ENCODE results near the gene CBX7.
A peak's percentile ranks its signal among the peaks of the same experiment; 100 is the strongest.

Gene CBX7

GRCh38 chr22:39135092-39135896 is 17.2 kb downstream of the CBX7 start:
- Histone ChIP-seq H3K4me1 (no peaks in the 10 kb centered on the region), H3K36me3 (no peaks in the 10 kb centered on the region), H3K4me3 (ENCODE audit: low read depth, low read length) (no peak overlapping the region), H3K27me3 (no peaks in the 10 kb centered on the region), H3K9me3 (no peaks in the 10 kb centered on the region)
- TF ChIP-seq, protein P1, sequence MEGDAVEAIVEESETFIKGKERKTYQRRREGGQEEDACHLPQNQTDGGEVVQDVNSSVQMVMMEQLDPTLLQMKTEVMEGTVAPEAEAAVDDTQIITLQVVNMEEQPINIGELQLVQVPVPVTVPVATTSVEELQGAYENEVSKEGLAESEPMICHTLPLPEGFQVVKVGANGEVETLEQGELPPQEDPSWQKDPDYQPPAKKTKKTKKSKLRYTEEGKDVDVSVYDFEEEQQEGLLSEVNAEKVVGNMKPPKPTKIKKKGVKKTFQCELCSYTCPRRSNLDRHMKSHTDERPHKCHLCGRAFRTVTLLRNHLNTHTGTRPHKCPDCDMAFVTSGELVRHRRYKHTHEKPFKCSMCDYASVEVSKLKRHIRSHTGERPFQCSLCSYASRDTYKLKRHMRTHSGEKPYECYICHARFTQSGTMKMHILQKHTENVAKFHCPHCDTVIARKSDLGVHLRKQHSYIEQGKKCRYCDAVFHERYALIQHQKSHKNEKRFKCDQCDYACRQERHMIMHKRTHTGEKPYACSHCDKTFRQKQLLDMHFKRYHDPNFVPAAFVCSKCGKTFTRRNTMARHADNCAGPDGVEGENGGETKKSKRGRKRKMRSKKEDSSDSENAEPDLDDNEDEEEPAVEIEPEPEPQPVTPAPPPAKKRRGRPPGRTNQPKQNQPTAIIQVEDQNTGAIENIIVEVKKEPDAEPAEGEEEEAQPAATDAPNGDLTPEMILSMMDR (IDR thresholded peaks at IDR 0.05; ENCODE audit: low read depth, low read length): peak; percentile 87
- peak; percentile 84 for DNase-seq

DNA sequence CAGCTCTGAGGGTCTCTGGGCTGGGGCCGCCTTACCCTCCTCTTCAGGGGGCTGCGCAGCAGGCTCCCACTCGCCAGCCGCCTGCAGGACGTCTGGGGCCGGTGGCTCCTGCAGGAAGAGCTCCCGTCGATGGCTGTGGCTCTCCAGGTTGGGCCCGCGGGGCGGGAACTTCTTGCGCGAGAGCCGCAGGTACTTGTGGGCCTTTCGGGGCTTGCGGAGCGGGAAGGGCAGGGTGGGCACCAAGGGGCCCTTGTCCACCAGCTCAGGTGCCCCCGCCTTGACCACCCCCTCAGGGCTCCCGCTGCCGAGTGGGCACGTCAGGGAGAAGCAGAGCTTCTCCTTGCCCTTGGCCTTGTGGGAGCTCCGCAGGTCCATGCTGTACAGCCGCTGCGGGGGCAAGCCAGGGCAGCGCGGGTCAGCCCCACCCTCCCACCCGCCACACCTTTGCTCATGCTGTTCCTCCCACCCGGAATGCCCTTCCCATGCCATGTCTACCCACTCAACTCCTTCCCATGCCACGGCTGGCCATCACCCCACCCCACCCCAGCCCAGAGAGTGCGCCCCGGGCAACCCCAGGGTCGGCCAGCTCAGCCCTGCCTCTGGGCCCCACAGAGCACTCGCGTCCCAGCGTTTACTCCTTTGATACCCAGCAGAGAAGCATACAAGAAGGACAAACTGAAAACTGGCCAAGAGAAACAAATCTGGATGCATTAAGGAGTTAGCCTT is 18.0 kb downstream of the CBX7 start:
- Histone ChIP-seq H3K4me1 (no peaks in the 10 kb centered on the region), H3K27me3 (no peaks in the 10 kb centered on the region), H3K36me3 (no peaks in the 10 kb centered on the region), H3K9me3 (no peaks in the 10 kb centered on the region), H3K4me3 (ENCODE audit: low read depth, low read length) (no peak overlapping the region)
- TF ChIP-seq, protein P1 (IDR thresholded peaks at IDR 0.05; ENCODE audit: low read depth, low read length): no peak
- DNase-seq: no peak

DNA sequence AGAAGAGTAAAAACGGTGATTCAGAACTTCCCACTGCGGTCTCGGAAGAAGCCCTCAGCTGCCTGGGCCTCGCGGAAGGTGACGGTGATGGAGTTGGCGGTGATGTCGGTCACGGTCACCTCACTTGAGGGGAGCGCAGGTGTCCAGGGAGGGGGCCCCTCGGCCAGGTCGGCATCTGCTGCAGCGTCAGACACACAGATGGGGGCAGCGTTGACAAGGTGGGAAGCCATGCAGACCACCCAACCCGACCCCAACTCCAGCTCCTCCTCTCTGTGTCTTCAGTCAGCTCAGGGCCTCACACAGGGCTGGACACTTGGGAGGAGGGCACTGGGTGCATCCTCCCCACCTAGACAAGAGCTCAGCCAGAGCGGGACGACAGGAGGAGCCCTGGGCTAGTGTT is 18.6 kb downstream of the CBX7 start:
- Histone ChIP-seq H3K4me1 (no peaks in the 10 kb centered on the region), H3K9me3 (no peaks in the 10 kb centered on the region), H3K4me3 (ENCODE audit: low read depth, low read length) (no peak overlapping the region), H3K27me3 (no peaks in the 10 kb centered on the region), H3K36me3 (no peaks in the 10 kb centered on the region)
- TF ChIP-seq, protein P1 (IDR thresholded peaks at IDR 0.05; ENCODE audit: low read depth, low read length): no peak
- DNase-seq: no peak

DNA sequence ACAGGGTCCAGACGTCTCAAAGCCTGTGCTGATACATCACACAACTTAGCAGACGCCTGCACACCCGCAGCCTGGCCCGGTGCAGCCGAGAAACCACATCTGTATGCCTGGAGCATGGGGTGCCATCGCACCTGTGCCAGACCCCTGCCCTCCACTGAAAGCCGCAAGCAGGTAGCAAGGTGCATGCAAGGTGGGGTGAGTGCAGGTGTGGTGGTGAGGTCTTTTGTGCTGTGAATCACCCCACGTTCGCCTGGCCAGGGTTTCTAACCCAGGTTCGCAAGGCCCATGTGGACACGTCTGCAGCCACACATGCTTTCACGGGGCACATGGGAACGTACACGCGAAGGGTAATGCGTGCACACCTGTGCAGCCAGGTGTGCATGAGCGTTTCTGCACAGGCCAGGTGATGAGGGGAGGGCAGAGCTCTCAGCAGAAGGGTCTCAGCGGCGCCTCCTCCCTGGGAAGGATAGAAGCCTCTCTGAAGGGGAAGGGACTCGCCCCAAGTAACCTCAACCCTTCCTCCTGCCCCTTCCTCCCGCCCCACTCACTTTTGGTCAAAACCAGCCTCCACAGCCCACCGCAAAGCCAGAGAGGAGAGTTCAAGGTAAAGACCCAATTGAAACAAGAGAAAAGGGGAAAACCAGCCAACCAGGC is 19.5 kb downstream of the CBX7 start:
- no peak for DNase-seq
- TF ChIP-seq, protein P1 (IDR thresholded peaks at IDR 0.05; ENCODE audit: low read depth, low read length): no peak
- Histone ChIP-seq H3K36me3 (no peaks in the 10 kb centered on the region), H3K4me1 (no peaks in the 10 kb centered on the region), H3K9me3 (no peaks in the 10 kb centered on the region), H3K4me3 (ENCODE audit: low read depth, low read length) (no peak overlapping the region), H3K27me3 (no peaks in the 10 kb centered on the region)

DNA sequence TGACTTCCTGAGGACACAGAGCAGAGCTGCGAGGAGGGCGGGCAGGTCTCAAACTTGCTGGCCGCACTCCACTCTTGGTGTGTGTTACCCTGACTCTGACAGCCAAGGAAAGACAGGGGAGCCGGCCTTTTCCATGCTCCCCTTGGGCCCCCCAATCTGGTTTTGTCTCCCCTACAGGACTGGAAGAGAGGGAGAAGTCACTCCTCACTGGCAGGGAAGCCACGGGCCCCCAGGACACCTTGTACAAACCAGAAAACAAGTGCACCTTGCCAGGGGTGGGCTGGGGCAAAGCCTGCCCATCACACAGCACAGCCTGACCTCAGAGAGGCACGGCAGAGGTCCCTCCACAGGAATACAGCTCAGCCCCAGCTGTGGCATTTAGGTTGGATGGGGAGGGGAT is 20.2 kb downstream of the CBX7 start:
- no peak overlapping the region for H3K4me3 ChIP-seq (ENCODE audit: low read depth, low read length)
- DNase-seq: no peak
- no peaks in the 10 kb centered on the region for H3K9me3 ChIP-seq
- TF ChIP-seq, protein P1 (IDR thresholded peaks at IDR 0.05; ENCODE audit: low read depth, low read length): no peak
- H3K27me3 ChIP-seq: no peaks in the 10 kb centered on the region
- H3K4me1 ChIP-seq: no peaks in the 10 kb centered on the region
- H3K36me3 ChIP-seq: no peaks in the 10 kb centered on the region
